ENCODE measurements around the gene COL6A2. TPM values are rescaled to one million over a fixed set of nuclear protein-coding genes. Genes with fewer than 3 reads are reported as not detected.

The COL6A2 gene
- total and polyA plus RNA-seq, 8 donors, result 15.2 to 135 (median 65.5) TPM

DNA sequence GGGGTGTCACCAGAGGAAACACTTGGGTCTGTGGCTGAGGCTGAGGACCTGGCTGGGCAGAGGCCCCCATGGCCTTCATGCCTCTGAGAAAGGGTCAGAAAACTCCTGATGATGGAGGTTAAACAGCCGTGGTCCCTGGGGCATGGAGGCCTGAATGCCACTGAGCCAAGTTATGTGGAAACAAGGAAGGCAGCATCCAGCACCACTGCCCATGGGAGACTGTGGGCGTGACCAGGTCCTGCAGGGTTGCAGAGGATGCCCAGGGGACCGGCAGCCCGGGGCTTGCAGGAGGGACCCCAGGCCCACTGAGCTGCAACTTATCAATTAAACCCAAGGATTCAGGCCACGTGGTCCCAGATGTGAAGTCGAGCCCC, 18.9 kb upstream of the COL6A2 start:
- peak in 2 of 6 donors; percentile 12 to 35 for DNase-seq
- FAIRE-seq, result no peak
- Histone ChIP-seq H3K9me3 (no peaks in the 10 kb centered on the region), H3K4me1 (no peaks in the 10 kb centered on the region), H3K27ac (no peak overlapping the region), H3K36me3 (no peaks in the 10 kb centered on the region), H3K4me3 (no peak overlapping the region), H3K27me3 (no peaks in the 10 kb centered on the region)
- ATAC-seq, result peak in 2 of 4 donors; percentile 21 to 24
- intact Hi-C loops (cut with DNase I), result no loop called here
- 52 to 58% methylated on average over 6 of the region's 6 CpGs for WGBS, 2 donors
- TF ChIP-seq CTCF (IDR thresholded peaks at IDR 0.05), result no peak

- H3K4me1 ChIP-seq, result no peaks in the 10 kb centered on the region
- DNase-seq (peak in 2 of 6 donors; percentile 7 to 48), ATAC-seq (peak in 3 of 4 donors; percentile 22 to 44 (median 43)), FAIRE-seq (no peak)
- no peaks in the 10 kb centered on the region for H3K9me3 ChIP-seq
- intact Hi-C loops (cut with DNase I), result no loop called here
- no peaks in the 10 kb centered on the region for H3K27me3 ChIP-seq
- H3K36me3 ChIP-seq, result no peaks in the 10 kb centered on the region
- WGBS, 2 donors, result 58 to 70% methylated on average over 33 to 34 of the region's 34 CpGs
- TF ChIP-seq CTCF (IDR thresholded peaks at IDR 0.05), result no peak
- H3K4me3 ChIP-seq, result no peak overlapping the region
- no peak overlapping the region for H3K27ac ChIP-seq
These were observed 18.4 kb upstream of the COL6A2 start for GRCh38 chr21:46079352-46080170.

DNA sequence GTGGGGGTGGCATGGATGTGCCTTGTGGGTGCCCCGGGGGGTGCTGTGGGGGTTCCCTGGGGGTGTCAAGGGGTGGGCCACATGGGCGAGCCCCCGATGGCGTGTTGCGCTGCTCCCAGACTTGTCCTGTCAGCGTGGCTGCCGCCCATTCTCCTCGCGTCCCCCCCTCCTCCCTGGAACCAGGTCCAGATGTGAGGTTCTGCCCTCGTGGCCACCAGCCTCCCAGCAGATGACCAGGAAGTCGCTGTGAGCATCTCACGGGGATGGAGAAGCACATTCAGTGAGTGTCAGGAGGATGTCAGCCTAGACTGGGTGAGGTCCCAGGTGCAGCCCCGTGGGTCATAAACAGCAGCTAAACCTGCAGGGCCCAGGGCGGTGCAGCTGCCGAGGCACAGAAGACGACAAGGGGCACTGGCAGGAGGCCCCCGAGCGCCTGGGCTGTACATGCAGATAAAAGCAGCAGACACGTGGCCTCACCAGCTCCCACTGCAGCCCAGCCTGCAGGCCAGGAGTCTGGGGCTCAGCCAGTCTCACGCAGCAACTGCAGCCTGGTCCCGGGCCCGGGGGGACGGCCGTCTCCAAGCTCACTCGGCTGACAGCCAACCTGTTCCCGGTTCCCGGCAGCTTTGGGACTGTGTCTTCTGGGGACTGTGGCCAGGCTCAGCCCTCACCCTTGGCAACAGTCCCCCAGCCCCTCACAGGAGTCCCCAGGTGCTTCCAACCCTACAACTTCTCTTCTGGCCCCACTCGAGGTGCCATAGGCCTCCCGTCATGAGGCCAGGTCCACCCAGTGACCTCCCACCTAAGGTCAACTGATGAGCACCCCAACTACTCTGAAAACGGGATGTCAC, 17.5 kb upstream of the COL6A2 start:
- no peaks in the 10 kb centered on the region for H3K27me3 ChIP-seq
- FAIRE-seq, result no peak
- ATAC-seq, result no peak
- H3K36me3 ChIP-seq, result no peaks in the 10 kb centered on the region
- peak in 3 of 6 donors; percentile 5 to 47 (median 11) for DNase-seq
- H3K9me3 ChIP-seq, result no peaks in the 10 kb centered on the region
- H3K4me3 ChIP-seq, result no peak overlapping the region
- 34 to 37% methylated on average over 30 of the region's 30 CpGs for WGBS, 2 donors
- H3K27ac ChIP-seq, result no peak overlapping the region
- no peaks in the 10 kb centered on the region for H3K4me1 ChIP-seq
- no peak for TF ChIP-seq CTCF (IDR thresholded peaks at IDR 0.05)
- intact Hi-C loops (cut with DNase I), result no loop called here

GRCh38 chr21:46081022-46081861, 16.7 kb upstream of the COL6A2 start:
- WGBS, 2 donors, result 51 to 54% methylated on average over 38 to 39 of the region's 39 CpGs
- H3K9me3 ChIP-seq, result no peaks in the 10 kb centered on the region
- FAIRE-seq (no peak), ATAC-seq (no peak), DNase-seq (peak in 2 of 6 donors; percentile 7 to 54)
- no peak overlapping the region for H3K4me3 ChIP-seq
- no peaks in the 10 kb centered on the region for H3K4me1 ChIP-seq
- no peak overlapping the region for H3K27ac ChIP-seq
- H3K36me3 ChIP-seq, result no peaks in the 10 kb centered on the region
- TF ChIP-seq CTCF (IDR thresholded peaks at IDR 0.05), result no peak
- intact Hi-C loops (cut with DNase I), result no loop called here
- no peaks in the 10 kb centered on the region for H3K27me3 ChIP-seq
